MM.1S (cell line): ENCODE results near the gene PSPN.

Experiments
- CTCF ChIP-seq: fragments of 300-600 bp; sonication (generic); IDR thresholded peaks from 2 replicates; pipeline ENCODE4 v1.5.1; 2016; ENCODE audit warnings: antibody characterized with exemption, low read length, mixed read lengths
- EZH2 ChIP-seq: fragments of 300-600 bp; sonication (generic); optimal IDR thresholded peaks from 2 replicates; pipeline ENCODE3; 2017; ENCODE audit warnings: low read depth, mild to moderate bottlenecking, antibody characterized with exemption, low read length, mixed read lengths
- EZH2phosphoT487 ChIP-seq: fragments of 300-600 bp; sonication (generic); IDR thresholded peaks from 2 replicates; pipeline ENCODE4 v1.6.1; 2018; ENCODE audit warnings: antibody characterized with exemption, low read length

- no peak for TF ChIP-seq CTCF
- no peak for TF ChIP-seq EZH2
- TF ChIP-seq EZH2phosphoT487: no peak
Observed at GRCh38 chr19:6394831-6395230, 19.1 kb upstream of the PSPN start.
